Endothelial cell of umbilical vein (primary cell): ENCODE measurements around the gene P2RX2. TPM values are rescaled to one million over a fixed set of nuclear protein-coding genes. Genes with fewer than 3 reads are reported as not detected.

Source experiments
- BruUV-seq: library from RNA; stranded (reverse); fragments of 400-500 nt; replicated peaks from 2 replicates; lab custom pipeline; 2021; lab: Mats Ljungman, UMichigan
- CTCF ChIA-PET: fragments of 300-600, 350-600 bp; sonication (Branson Sonifier 250); formaldehyde crosslinking; loops from one replicate; lab custom pipeline; 2021; ENCODE audit warnings: antibody characterized with exemption, inconsistent platforms; lab: Charles Lee
- POLR2A ChIA-PET: fragments of 300-600, 350-600 bp; sonication (Branson Sonifier 250); formaldehyde crosslinking; loops from one replicate; lab custom pipeline; 2021; ENCODE audit warnings: antibody characterized with exemption, inconsistent platforms; lab: Charles Lee
- DNase-seq: peaks from one replicate; pipeline ENCODE4 v3.0.0-alpha.2; 2011; ENCODE audit warnings: low read depth, low spot score
- FAIRE-seq: peaks from 2 replicates; lab custom pipeline; 2011; peaks lifted over from hg19 to GRCh38; lab: Jason Lieb, UNC
- H2AFZ ChIP-seq: 2 replicates; pipeline ENCODE4 v1.6.0; 2012; ENCODE audit warnings: low read depth, low read length, control low read depth, inconsistent platforms
- H3K27ac ChIP-seq: 2 replicates; pipeline ENCODE4 v1.5.1; 2011; ENCODE audit warnings: low read depth, mild to moderate bottlenecking, control low read depth, low read length, moderate library complexity; ENCODE audit not compliant: insufficient read depth
- H3K27me3 ChIP-seq, 2 experiments: 2 replicates each; pipeline versions ENCODE4 v1.6.0 to v1.6.1; 2011; ENCODE audit warnings: low read length in 2 of 2, mixed read lengths in 1 of 2; ENCODE audit not compliant: control insufficient read depth in 2 of 2, insufficient read depth in 2 of 2
- H3K36me3 ChIP-seq, 2 experiments: 2 replicates in 1 of 2; 3 replicates in 1 of 2; pipeline ENCODE4 v1.5.1; 2011; ENCODE audit warnings: low read length in 2 of 2, mild to moderate bottlenecking in 1 of 2, moderate library complexity in 1 of 2; ENCODE audit not compliant: control insufficient read depth in 2 of 2, insufficient read depth in 2 of 2; ENCODE audit errors: extremely low read depth in 1 of 2
- H3K4me1 ChIP-seq: 3 replicates; pipeline ENCODE4 v1.5.1; 2011; ENCODE audit warnings: mild to moderate bottlenecking, low read length; ENCODE audit not compliant: control insufficient read depth, insufficient read depth; ENCODE audit errors: extremely low read depth
- H3K4me2 ChIP-seq: 2 replicates; pipeline ENCODE4 v1.6.1; 2011; ENCODE audit warnings: low read length, control low read depth, mixed read lengths; ENCODE audit not compliant: insufficient read depth
- H3K4me3 ChIP-seq, 3 experiments: fragments of 200-600 bp in 1 of 3; sonication (generic), shearing (Covaris generic) in 1 of 3; replicated peaks in 1 of 3; 2 replicates each; pipeline ENCODE4 v1.5.1; 2011 to 2016; ENCODE audit warnings: control low read depth in 3 of 3, low read length in 3 of 3, mild to moderate bottlenecking in 2 of 3, inconsistent platforms in 1 of 3, low read depth in 1 of 3, moderate library complexity in 1 of 3; ENCODE audit not compliant: insufficient read depth in 1 of 3
- H3K79me2 ChIP-seq: 2 replicates; pipeline ENCODE4 v1.6.0; 2012; ENCODE audit warnings: low read length, inconsistent platforms; ENCODE audit not compliant: control insufficient read depth, insufficient read depth
- H3K9ac ChIP-seq: replicated peaks from 2 replicates; pipeline ENCODE3; 2011; ENCODE audit warnings: low read length, control low read depth; ENCODE audit not compliant: insufficient read depth; ENCODE audit errors: extremely low read depth
- H3K9me1 ChIP-seq: replicated peaks from 3 replicates; pipeline ENCODE4 v1.6.0; 2011; ENCODE audit warnings: mild to moderate bottlenecking, low read length; ENCODE audit not compliant: control insufficient read depth, insufficient read depth; ENCODE audit errors: extremely low read depth
- H3K9me3 ChIP-seq: replicated peaks from 2 replicates; pipeline ENCODE4 v1.5.1; 2012; ENCODE audit warnings: low read length, inconsistent platforms; ENCODE audit not compliant: control insufficient read depth, insufficient read depth
- H4K20me1 ChIP-seq: replicated peaks from 2 replicates; pipeline ENCODE3; 2011; ENCODE audit warnings: mild to moderate bottlenecking, low read length; ENCODE audit not compliant: control insufficient read depth, insufficient read depth; ENCODE audit errors: extremely low read depth
- MAX ChIP-seq: IDR thresholded peaks from 2 replicates; pipeline ENCODE4 v1.6.1; 2011; ENCODE audit not compliant: insufficient read depth, insufficient read length
- MYC ChIP-seq: IDR thresholded peaks from one replicate; pipeline ENCODE4 v1.6.1; 2011; ENCODE audit warnings: mild to moderate bottlenecking, low read depth, low read length
- POLR2A ChIP-seq: IDR thresholded peaks from 2 replicates; pipeline ENCODE4 v1.6.1; 2012; ENCODE audit warnings: low read depth, mild to moderate bottlenecking, control low read depth, low read length
- POLR2AphosphoS5 ChIP-seq: IDR thresholded peaks from 2 replicates; pipeline ENCODE4 v1.6.1; 2012; ENCODE audit warnings: low read depth, mild to moderate bottlenecking, control low read depth, low read length, moderate library complexity; ENCODE audit not compliant: insufficient read depth
- dilution Hi-C: fragments of 300-500 bp; cut with MboI; formaldehyde crosslinking; loops from one replicate; pipeline ENCODE4 v1.15.0; 2019; ENCODE audit warnings: low sequenced_read_pairs; ENCODE audit not compliant: extremely low pct_ligation_motif_present
- intact Hi-C: fragments of 100-400 bp; cut with micrococcal nuclease; formaldehyde crosslinking; loops from one replicate; pipeline ENCODE4 v1.10.0; 2022
- polyA plus RNA-seq, 4 experiments: library from polyadenylated mRNA; depleted of rRNA in 3 of 4; stranded (reverse) in 3 of 4; unstranded in 1 of 4; fragments of >200 nt; gene quantifications; 2 replicates each; pipeline versions ENCODE4 v1.2.1 to v1.2.3, GENCODE V29; 2011 to 2012; ENCODE audit warnings: missing spikeins in 1 of 4
- total RNA-seq: library from RNA; stranded (reverse); gene quantifications from 2 replicates; pipeline ENCODE4 v1.2.3, GENCODE V29; 2021

P2RX2 gene
- total and polyA plus RNA-seq, 2 donors (not counting 3 experiments of a cell fraction or from before 2014, with no cell fraction given), result not detected

GRCh38 chr12:132572801-132573760 is 45.5 kb upstream of the P2RX2 start:
- intact Hi-C loops, result no loop called here
- FAIRE-seq, result no peak

GRCh38 chr12:132574271-132574996 is 44.1 kb upstream of the P2RX2 start:
- no TSS peak for BruUV-seq
- intact Hi-C loops (no loop called here), dilution Hi-C loops (no loop called here)
- peaks cover 2 to 33% of the 10 kb centered on the region in 2 experiments for H3K36me3 ChIP-seq
- no peak overlapping the region for H3K4me2 ChIP-seq
- H3K9me1 ChIP-seq, result no peaks in the 10 kb centered on the region
- POLR2A ChIA-PET, result no interaction called here
- H3K4me1 ChIP-seq, result no peaks in the 10 kb centered on the region
- DNase-seq (no peak), FAIRE-seq (no peak)
- no peak overlapping the region for H2AFZ ChIP-seq
- no peaks in the 10 kb centered on the region for H3K79me2 ChIP-seq
- H4K20me1 ChIP-seq, result no peaks in the 10 kb centered on the region
- no peak overlapping the region for H3K27ac ChIP-seq
- H3K9ac ChIP-seq, result no peak overlapping the region
- TF ChIP-seq MAX (no peak), MYC (no peak), POLR2A (no peak)
- no peak overlapping the region for H3K4me3 ChIP-seq
- CTCF ChIA-PET, result no interaction called here
- H3K27me3 ChIP-seq, result no peaks in the 10 kb centered on the region
- H3K9me3 ChIP-seq, result no peaks in the 10 kb centered on the region

More at GRCh38 chr12:132572801-132573760, 45.5 kb upstream of the P2RX2 start:
- no peaks in the 10 kb centered on the region for H3K9me1 ChIP-seq
- H3K4me2 ChIP-seq, result no peak overlapping the region
- CTCF ChIA-PET, result no interaction called here
- H3K27ac ChIP-seq, result no peak overlapping the region
- H3K9ac ChIP-seq, result no peak overlapping the region
- no peaks in the 10 kb centered on the region for H3K79me2 ChIP-seq
- H3K9me3 ChIP-seq, result no peaks in the 10 kb centered on the region
- no peaks in the 10 kb centered on the region for H3K27me3 ChIP-seq
- no peak for TF ChIP-seq POLR2AphosphoS5
- POLR2A ChIA-PET, result no interaction called here
- no peaks in the 10 kb centered on the region for H4K20me1 ChIP-seq
- H3K36me3 ChIP-seq, result peaks cover 2 to 31% of the 10 kb centered on the region in 2 experiments
- DNase-seq, result no peak
- dilution Hi-C loops, result no loop called here
- H3K4me1 ChIP-seq, result no peaks in the 10 kb centered on the region
- no TSS peak for BruUV-seq
- no peak overlapping the region for H2AFZ ChIP-seq
- no peak overlapping the region for H3K4me3 ChIP-seq
